HG03457 (cell line): ENCODE measurements around the gene PDE3B.
"Not testable (repeated sequence)": the region's sequence is repeated elsewhere in the genome, so short reads cannot be mapped to it uniquely, and the experiment has no call there.

Experiments
- ATAC-seq: cut with Tn5 transposase; IDR thresholded peaks from one replicate; pipeline ENCODE4 v1.9.1; 2021; ENCODE audit warnings: moderate number of reproducible peaks; ENCODE audit not compliant: unreplicated experiment

The PDE3B gene

DNA sequence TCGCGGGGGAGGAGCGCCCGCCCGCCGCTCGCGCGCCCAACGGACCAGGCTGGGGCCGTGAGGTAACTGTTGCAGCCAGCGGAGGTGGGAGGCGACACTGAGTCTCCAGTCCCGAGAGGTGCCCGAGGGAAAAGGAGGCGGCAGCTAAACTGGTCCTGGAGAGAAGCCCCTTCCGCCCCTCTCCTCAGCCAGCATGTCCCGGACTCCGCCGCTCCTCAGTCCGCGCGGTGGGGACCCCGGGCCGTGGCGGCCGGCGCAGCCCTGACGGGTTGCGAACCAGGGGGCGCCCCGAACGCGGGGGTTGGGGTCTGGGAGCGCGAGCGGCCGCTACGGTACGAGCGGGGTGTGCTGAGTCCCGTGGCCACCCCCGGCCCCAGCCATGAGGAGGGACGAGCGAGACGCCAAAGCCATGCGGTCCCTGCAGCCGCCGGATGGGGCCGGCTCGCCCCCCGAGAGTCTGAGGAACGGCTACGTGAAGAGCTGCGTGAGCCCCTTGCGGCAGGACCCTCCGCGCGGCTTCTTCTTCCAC is at the start of gene PDE3B:
Gene PDE3B (plus strand): TSS at position 108 of the 529 bp plus-strand sequence. CDS start 272 bp downstream, at position 380.
- ATAC-seq: peak; percentile 56

DNA sequence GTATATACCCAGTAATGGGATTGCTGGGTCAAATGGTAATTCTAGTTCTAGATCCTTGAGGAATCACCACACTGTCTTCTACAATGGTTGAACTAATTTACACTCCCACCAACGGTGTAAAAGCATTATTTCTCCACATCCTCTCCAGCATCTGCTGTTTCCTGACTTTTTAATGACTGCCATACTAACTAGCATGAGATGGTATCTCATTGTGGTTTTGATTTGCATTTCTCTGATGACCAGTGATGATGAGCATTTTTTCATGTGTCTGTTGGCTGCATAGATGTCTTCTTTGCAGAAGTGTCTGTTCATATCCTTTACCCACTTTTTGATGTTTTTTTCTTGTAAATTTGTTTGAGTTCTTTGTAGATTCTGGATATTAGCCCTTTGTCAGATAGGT is 48.3 kb upstream of the PDE3B start:
- ATAC-seq: not testable (repeated sequence)

DNA sequence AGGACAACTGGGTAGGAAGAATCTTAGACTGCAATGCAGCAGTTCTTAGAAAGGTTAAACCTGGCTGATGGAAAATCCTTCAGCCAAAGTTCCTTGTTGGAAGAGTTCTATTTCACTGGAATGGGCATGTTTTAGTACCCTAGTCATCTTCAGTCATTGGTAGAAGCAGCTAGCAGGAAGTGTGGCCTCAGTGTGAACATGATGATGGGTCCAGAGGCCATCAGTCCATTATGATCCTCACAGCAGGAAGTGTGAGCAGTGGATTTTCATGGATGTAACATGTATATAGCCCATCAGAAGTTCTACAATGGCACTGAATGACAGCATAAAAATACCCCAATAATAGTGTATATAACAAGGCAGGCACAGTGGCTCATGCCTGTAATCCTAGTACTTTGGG is 35.9 kb upstream of the PDE3B start:
- ATAC-seq: no peak

DNA sequence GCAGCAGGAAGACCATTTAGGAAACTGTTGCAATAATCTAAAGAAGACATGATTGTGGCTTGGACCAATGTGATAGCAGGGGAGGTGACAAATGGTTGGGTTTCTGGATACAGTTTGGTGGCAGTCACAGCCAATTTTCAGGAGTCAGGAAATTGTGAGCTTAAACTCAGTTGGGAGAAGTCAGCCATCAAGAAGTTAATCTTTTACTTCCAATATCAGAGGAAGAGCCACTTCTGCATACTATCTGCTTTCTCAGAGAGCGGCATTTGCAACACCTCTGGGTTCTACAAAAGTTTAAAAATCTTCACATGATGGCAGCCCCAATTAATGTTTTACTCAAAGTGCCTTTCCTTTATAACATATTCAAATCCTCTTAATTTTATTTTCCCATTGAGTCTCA is 33.7 kb upstream of the PDE3B start:
- no peak for ATAC-seq

DNA sequence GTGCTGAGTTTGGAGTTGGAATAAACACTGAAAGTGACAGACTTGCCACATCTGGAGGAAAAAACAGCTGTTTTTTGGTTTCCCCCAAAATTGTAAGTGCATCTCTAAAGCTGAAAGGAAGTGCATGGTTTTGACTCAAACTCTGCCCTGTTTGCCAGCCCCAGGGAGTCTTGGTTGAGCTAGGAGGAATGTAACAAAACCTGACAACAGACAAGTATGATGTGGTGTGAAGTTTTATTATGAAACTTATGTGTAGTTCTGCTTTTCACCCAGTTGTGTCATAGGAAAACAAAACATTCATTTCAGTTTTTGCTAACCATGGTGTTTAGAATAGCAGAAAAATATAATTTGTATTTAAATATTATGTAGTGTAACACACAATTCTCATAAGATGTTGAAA is 31.7 kb upstream of the PDE3B start:
- no peak for ATAC-seq

DNA sequence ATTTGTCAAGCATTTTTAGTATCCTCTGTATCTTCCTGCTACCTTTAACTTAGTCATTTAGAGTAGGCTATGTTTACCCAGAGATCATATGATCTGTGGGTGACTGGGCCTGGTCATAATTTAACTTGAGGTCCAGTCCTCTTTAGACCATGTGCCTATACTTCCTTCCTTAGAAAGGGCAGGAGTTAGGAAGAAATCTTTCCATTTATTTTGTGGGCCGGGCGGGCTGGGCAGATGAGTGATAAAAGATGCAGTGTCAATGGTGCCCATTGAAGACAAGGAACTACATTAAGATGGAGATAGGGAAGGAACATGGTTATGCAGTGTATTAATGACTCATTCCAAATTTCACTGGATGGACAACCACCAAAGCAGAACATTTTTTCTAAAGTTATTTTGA is 30.9 kb upstream of the PDE3B start:
- no peak for ATAC-seq

DNA sequence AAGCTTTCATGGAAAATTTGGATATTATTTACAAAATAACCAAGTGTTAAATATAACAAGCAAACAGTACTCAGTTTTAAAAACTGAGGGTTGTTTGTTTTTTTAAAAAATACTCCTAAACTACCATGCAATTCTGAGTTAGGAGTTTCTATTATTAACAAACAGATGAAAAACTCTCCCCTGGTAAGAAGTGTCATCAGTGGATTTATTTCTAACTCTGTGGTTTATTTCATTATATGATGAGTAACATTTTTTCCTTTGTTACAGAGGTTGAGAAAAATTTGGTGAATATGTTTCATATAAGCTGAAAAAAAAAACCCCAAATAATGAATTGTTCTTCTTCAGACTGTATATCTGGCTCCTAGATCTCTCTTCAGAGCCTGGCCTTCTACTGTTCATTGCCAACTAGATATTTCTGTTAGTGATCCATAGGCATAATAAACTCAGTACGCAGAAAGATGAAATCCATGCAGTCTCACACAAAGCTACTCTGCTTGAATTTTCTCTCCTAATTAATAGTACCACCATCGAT is 29.4 kb upstream of the PDE3B start:
- no peak for ATAC-seq

DNA sequence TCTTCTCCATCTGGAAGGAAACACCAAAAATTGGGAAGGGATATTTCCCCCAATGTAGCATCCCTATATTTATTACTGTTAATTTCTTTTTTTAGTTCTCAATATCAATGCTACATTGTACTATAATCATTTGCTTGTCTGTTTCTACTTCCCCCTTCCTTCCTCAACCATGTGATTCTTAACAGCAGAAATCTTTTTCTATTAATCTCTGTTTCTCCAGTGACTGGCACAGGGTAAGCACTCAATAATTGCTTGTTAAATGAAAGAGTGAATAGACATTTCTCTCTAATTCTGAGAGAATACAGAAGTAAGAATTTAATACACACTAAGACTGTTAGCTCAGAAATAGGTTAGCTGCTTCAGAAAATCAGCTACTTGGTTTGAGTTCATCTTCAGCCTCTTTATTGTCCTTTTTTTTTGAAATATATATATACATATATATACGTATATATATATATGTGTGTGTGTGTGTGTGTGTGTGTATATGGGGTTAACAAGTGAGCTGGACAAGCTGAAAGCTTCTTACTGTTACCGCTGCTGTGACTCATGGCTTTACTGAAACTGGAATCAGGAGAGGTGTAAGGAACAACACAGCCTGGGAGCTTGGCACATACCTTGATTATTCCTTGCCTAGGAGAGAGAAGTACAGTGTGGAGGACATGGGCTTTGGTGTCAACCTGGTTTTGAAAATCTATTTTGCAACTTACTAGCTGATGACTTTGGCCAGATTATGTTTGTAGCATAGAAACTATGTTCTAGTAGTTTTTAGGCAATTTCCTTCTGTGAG is 26.2 kb upstream of the PDE3B start:
- no peak for ATAC-seq

DNA sequence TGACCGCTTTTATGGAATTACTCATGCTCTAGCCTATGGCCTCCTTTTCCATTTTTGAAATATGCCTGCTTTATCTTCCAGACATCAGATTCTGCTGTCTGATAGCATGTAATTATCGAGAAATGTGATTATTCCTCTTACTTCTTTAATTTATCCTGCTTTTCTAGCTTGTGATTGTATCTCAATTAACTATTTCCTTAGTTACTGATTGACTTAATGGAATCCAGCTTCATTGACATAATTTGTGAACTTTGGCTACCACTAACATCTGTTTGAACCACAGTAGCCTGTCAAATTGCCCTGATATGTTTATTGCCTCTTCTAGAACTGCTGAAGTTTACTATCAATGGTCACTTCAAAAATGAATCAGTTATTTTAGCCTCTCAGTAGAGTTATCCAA is 25.5 kb upstream of the PDE3B start:
- ATAC-seq: no peak

DNA sequence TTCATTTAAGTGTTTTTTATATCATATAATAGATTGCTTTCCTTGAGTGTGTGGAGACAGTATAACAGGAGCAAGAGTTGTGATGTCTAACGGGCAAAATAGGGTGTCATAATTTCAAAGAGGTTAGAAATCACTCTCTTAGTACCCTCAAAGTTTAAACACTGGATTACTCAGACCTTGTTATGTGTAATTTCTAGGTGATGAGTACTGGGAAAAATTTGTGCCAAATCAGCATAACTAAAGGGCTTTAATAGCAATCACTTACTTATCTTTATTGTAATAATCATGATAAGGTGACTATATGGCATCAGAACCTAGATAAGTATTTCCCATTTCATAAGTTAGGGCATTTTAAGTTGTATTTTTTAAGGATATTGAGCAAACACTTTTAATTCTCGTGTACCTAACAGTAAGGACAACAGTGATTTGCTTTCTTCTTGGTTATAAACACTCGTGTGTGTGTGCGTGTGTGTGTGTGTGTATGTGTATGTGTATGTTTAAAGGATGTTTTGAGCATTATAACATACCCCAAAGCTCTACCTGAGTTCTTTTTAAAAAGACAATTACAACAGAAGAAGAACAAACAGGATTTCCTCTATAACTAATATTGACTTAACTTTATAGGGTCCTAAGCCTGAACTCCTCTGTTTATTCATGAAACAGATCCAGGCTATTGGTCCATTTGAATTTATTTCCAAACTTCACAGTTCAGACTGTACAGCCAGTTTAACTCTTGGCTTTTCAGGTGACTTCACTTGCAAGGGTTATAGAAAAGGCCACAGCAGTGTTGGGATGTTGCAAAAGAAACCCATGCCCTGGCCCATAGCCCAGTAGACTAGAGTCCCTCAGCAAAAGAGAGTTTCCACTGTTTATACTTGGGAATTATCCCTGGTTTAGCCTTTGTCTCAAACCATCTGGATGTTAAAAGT is 23.7 kb upstream of the PDE3B start:
- no peak for ATAC-seq

DNA sequence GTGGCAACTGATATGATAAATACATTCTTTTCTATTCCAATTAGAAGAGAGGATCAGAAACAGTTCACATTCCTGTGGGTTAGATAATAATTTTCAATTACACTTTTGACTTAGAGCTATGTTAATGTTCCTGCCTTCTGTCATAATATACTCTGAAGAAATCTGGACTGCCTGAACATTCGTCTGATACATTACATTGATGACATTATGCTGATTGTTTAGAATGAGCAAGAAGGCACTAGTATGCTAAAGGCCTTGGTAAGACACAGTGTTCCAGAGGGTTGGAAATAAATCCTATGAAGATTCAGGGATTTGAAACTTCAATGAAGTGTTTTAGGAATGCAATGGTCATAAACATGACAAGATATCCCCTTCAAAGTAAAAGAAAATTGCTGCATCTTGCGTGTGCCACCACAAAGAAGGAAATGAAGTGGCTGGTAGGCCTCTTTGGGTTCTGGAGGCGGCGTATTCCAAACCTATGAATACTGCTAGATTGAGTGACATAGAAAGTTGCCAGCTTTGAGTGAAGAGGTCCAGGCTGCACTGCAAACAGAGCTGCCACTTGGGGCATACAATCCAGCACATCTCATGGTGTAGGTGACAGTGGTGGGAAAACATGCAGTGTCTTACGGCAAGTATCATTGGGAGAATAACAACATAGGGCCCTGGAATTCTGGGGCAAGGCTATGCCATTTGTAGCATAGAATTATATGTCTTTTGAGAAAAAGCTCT is 21.2 kb upstream of the PDE3B start:
- ATAC-seq: no peak

DNA sequence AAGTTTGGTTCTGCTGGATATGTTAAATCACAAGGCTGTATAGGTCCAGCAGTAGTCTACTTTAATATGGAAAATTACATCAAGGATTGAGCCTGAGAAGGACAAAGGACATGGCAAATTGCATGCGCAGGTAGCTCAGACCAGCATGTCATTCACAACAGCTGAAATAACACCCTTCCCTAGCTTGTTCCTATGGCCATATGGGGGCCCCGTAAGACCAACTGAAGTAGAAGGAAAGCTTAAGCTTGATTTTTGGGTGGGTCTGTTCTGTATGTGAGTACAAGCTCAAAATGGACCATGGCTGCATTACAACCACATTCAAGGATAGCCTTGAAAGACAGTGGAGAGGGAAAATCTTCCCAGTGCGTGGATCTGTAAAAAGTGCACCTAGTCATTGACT is 20.6 kb upstream of the PDE3B start:
- ATAC-seq: no peak

DNA sequence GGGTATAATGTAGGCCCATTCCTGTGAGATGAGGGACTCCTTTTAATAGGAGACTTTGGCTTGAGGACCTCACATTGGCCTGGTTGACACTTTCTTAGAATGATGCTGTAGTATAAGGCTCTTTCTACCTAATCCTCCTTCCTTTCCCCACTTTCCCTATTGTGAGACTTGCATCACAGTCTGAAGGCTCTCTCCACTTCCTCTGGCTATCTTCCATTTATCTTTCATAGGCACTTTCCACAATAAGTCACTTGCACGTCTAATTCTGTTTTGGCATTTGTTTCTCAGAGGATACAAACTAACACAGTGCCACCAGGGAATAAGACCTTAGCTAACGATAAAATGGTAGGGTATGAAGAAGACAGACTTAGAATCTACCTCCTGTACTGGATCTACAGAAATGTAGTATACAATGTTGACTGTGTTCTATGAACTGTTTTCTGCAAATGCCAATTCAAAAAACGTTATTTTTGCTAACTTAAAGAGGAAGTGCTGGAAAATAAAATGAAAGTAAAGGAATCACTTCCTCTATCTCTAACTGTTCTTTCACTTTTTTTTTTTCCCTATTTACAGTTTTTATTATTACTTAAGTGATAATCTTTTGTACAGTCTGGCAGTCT is 17.9 kb upstream of the PDE3B start:
- no peak for ATAC-seq

DNA sequence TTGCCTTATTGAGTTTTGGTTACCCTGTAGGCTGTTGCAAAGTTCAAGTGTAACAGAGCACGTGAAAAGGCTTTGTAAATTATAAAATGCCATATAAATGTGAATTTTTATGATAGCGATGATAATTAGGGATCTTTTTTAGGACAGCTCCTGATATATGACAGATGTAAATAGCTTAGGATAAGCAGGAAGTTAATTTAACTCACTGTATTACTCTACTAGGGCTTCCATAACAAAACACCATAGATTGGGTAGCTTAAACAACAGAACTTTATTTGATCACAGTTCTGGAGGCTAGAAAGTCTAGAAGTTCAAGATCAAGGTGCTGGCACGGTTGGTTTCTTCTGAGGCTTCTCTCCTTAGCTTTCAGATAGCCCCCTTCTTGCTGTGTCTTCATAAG is 17.0 kb upstream of the PDE3B start:
- no peak for ATAC-seq

DNA sequence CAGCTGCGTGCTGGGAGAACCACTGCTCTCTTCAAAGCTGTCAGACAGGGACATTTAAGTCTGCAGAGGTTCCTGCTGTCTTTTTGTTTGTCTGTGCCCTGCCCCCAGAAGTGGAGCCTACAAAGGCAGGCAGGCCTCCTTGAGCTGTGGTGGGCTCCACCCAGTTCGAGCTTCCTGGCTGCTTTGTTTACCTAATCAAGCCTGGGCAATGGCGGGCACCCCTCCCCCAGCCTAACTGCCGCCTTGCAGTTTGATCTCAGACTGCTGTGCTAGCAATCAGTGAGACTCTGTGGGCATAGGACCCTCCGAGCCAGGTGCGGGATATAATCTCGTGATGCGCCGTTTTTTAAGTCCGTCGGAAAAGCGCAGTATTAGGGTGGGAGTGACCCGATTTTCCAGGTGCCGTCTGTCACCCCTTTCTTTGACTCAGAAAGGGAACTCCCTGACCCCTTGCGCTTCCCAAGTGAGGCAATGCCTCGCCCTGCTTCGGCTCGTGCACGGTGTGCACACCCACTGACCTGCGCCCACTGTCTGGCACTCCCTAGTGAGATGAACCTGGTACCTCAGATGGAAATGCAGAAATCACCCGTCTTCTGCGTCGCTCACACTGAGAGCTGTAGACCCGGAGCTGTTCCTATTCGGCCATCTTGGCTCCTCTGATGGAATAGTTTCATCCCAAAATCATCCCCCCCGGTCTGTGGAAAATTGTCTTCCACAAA is 9.9 kb upstream of the PDE3B start:
- ATAC-seq: not testable (repeated sequence)

DNA sequence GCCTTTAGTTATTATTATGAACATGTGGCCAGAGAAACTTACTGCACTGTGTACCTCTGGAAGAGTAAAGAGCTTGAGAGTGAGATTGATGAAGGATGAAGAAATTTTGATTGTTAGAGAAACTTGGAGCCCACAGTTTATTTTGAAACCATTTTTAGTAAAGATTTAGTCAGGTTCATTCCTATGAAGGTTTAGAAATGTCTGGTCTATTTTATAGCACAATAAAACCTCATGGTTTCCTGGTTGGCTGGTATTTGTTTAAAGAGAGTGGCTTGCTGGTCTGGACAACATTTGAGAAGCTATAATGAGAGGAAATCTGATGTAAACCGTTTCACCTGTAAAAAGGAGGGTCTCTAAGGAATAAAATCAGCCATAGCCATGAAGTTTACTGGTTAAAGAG is 8.8 kb upstream of the PDE3B start:
- no peak for ATAC-seq

DNA sequence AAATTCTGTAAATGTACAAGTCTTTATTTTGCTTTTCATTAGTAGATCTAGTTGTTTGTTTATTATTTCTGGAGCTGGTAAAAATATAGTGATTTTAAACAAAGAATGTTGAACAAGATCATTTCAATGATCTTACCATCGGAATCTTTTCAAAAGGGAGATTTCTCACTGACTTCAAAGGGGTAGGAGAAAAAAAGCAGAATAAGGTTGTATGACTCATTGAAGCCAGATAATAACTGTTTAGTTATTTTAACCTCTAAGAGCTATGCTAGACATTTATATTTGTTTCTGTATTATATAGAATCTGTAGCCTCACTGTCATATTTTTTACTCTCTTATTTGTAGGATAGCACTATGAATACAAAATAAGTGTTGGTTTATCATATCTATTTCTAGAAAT is 8.1 kb upstream of the PDE3B start:
- no peak for ATAC-seq

DNA sequence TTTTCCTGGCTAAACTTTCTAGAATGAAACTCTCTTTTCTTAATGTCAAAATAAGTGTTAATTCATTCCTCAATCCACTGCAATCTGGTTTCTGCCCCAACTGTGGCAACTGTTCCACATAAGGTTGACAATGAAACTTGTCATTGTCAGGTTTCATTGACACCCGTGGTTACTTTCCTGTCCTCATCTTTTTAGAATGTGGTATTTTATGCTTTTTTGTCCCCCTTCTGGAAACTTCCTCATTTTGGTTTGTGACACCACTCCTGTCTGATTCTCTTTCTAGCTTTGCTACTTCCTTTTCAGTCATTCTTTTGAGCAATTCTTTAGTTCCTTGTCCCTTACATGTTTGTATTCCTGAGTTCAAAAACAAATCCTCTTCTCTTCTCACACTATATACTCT is 7.5 kb upstream of the PDE3B start:
- ATAC-seq: no peak

DNA sequence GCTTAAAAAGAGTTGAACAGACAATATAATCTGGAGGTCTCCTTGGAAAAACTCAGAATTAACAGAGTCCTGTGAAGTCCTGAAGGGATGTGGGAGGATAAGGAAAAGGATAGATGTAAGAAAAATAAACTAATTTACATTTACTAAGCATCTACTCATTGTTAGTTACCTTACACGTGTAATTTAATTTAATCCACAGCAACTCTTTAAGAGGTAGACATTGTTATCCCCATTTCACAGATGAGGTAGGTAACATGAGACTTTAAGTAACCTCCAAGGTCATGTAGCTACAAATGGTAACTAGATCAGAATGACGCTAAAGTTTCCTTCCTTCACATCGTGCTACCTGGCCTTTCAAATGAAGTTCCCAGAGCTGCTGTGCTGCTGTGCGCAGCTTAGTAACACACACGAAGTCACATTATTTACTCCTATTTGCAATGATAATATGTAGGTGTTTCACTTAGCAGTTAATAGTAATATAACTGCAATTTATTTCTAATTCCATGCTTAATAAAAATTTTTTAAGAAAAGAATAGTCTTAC is 5.7 kb upstream of the PDE3B start:
- ATAC-seq: no peak

DNA sequence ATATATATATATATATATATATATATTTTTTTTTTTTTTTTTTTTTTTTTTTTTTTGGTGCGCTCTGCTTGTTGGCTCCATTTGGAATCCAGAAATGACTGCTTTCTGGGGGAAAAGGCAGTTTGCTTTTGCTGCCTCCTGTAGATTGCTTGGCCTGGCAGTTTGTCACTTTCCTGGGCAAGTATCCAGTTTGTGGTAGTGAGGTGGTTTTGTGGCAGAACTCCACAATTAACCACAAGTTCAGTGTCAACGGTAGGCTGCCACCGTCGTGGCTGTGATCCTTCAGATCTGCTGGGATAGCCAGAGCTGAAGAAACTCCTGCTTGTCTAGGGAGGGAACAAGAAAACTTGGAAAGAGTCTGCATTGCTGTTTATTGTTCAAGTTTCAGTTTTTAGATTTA is 5.0 kb upstream of the PDE3B start:
- ATAC-seq: no peak
